HepG2 (cell line): Measurements from ENCODE around the gene TMEM225B. TPM values are rescaled to one million over a fixed set of nuclear protein-coding genes. Genes with fewer than 3 reads are reported as not detected.

Source experiments
- ATAC-seq: fragments of 200-7000 bp; cut with Tn5 transposase; 3 replicates; pipeline ENCODE4 v1.9.1; 2020; ENCODE audit warnings: mild to moderate bottlenecking, moderate library complexity
- BruUV-seq: library from RNA; stranded (reverse); fragments of 400-500 nt; replicated peaks from 2 replicates; lab custom pipeline; 2021; lab: Mats Ljungman, UMichigan
- CTCF ChIA-PET: fragments of 300-600 bp; formaldehyde crosslinking; extraction: SDS; loops from one replicate; lab custom pipeline; 2021; ENCODE audit warnings: low total read pairs, inconsistent platforms, low intra/inter-chr PET ratio; lab: Yijun Ruan, JAX
- POLR2A ChIA-PET: fragments of 350-600 bp; sonication (Branson Sonifier 250); formaldehyde crosslinking; loops from one replicate; lab custom pipeline; 2020; ENCODE audit warnings: antibody characterized with exemption, inconsistent platforms; lab: Yijun Ruan, JAX
- DNase-seq: peaks from one replicate; pipeline ENCODE4 v3.0.0-alpha.2; 2015; ENCODE audit warnings: low spot score
- FAIRE-seq: peaks from 3 replicates; lab custom pipeline; 2011; peaks lifted over from hg19 to GRCh38; lab: Jason Lieb, UNC
- H2AFZ ChIP-seq: one replicate; pipeline ENCODE4 v1.6.1; 2011; ENCODE audit warnings: low read length, inconsistent platforms
- H3K27ac ChIP-seq: fragments of 300-600 bp; 3 replicates; pipeline ENCODE4 v1.8.0; 2011; ENCODE audit warnings: mixed run types, mild to moderate bottlenecking, mixed read lengths, low read length, inconsistent platforms; ENCODE audit not compliant: insufficient read depth; ENCODE audit errors: extremely low read length
- H3K27me3 ChIP-seq, 2 experiments: fragments of 200-600 bp in 1 of 2; 2 replicates in 1 of 2; 3 replicates in 1 of 2; pipeline versions ENCODE4 v1.6.0 to v1.8.0; 2011; ENCODE audit warnings: low read length in 2 of 2, mild to moderate bottlenecking in 2 of 2, moderate library complexity in 2 of 2, inconsistent platforms in 1 of 2; ENCODE audit not compliant: insufficient read depth in 2 of 2, control insufficient read depth in 1 of 2
- H3K36me3 ChIP-seq, 2 experiments: fragments of 200-600 bp in 1 of 2; replicated peaks in 1 of 2; 2 replicates in 1 of 2; 3 replicates in 1 of 2; pipeline versions ENCODE4 v1.5.1 to v1.8.0; 2011; ENCODE audit warnings: low read length in 2 of 2, inconsistent platforms in 1 of 2; ENCODE audit not compliant: insufficient read depth in 2 of 2, control insufficient read depth in 1 of 2
- H3K4me1 ChIP-seq: 2 replicates; pipeline ENCODE4 v1.5.1; 2012; ENCODE audit warnings: low read length, inconsistent platforms; ENCODE audit not compliant: insufficient read depth
- H3K4me2 ChIP-seq: 2 replicates; pipeline ENCODE4 v1.6.0; 2011; ENCODE audit warnings: low read depth, low read length, inconsistent platforms
- H3K4me3 ChIP-seq, 3 experiments: fragments of 200-600 bp in 1 of 3; sonication (generic), shearing (Covaris generic) in 1 of 3; replicated peaks in 1 of 3; 2 replicates each; pipeline ENCODE4 v1.5.1; 2011 to 2016; ENCODE audit warnings: low read length in 3 of 3, inconsistent platforms in 2 of 3, low read depth in 2 of 3, mild to moderate bottlenecking in 2 of 3, control low read depth in 1 of 3, mixed read lengths in 1 of 3; ENCODE audit not compliant: insufficient read depth in 1 of 3
- H3K79me2 ChIP-seq: one replicate; pipeline ENCODE4 v1.6.1; 2011; ENCODE audit warnings: low read length, inconsistent platforms; ENCODE audit not compliant: insufficient read depth
- H3K9ac ChIP-seq: 2 replicates; pipeline ENCODE4 v1.6.0; 2011; ENCODE audit warnings: mild to moderate bottlenecking, low read depth, low read length, inconsistent platforms; ENCODE audit not compliant: insufficient read depth
- H3K9me3 ChIP-seq: 2 replicates; pipeline ENCODE4 v1.5.1; 2012; ENCODE audit warnings: mild to moderate bottlenecking, low read length
- H4K20me1 ChIP-seq: 2 replicates; pipeline ENCODE4 v1.6.0; 2011; ENCODE audit warnings: inconsistent platforms, mild to moderate bottlenecking, low read length, moderate library complexity; ENCODE audit not compliant: insufficient read depth
- MAFF ChIP-seq: IDR thresholded peaks from 2 replicates; pipeline ENCODE4 v1.6.1; 2011; ENCODE audit warnings: low read depth, low read length, improper control_type of control experiment
- MAFK ChIP-seq, 2 experiments: IDR thresholded peaks in 1 of 2; conservative IDR thresholded peaks in 1 of 2; 2 replicates each; pipeline ENCODE4 v1.6.1; 2011; ENCODE audit warnings: improper control_type of control experiment in 2 of 2, low read length in 2 of 2
- RXRA ChIP-seq: sonication (generic); formaldehyde crosslinking; IDR thresholded peaks from 2 replicates; pipeline ENCODE4 v1.5.1; 2020; ENCODE audit warnings: missing genetic modification reagents
- ZNF337 ChIP-seq: sonication (generic); formaldehyde crosslinking; IDR thresholded peaks from 2 replicates; pipeline ENCODE4 v1.5.1; 2020; ENCODE audit warnings: missing genetic modification reagents, low read depth, mild to moderate bottlenecking, borderline replicate concordance
- WGBS: methylation state at CpG from one replicate; pipeline ENCODE4 v1.1.6; 2017; ENCODE audit warnings: low lambda C conversion rate; 5-methylcytosine and 5-hydroxymethylcytosine counted together
- in situ Hi-C: cut with HindIII; loops from 2 replicates; pipeline ENCODE4 v1.10.0; 2017; ENCODE audit warnings: low pct_unique_long_range_greater_than_20kb; ENCODE audit not compliant: extremely low pct_ligation_motif_present
- intact Hi-C: fragments of 100-400 bp; cut with micrococcal nuclease; formaldehyde crosslinking; loops from one replicate; pipeline ENCODE4 v1.10.0; 2022; ENCODE audit not compliant: unreplicated experiment
- polyA plus RNA-seq, 8 experiments: library from polyadenylated mRNA; depleted of rRNA in 3 of 8; stranded (reverse) in 7 of 8; unstranded in 1 of 8; fragments of >200 nt; fragmentation: Illumina TruSeq in 4 of 8; extraction: Trizol in 4 of 8; gene quantifications; 2 replicates each; pipeline versions ENCODE4 v1.2.1 to v1.2.3, GENCODE V29; 2011 to 2016; ENCODE audit warnings: low read depth in 4 of 8, missing spikeins in 1 of 8, mixed read lengths in 1 of 8; ENCODE audit not compliant: insufficient read depth in 1 of 8
- total RNA-seq, 5 experiments: library from RNA; depleted of rRNA; stranded (reverse); fragments of >200 nt; fragmentation: Illumina TruSeq; extraction: Trizol; gene quantifications; 2 replicates each; pipeline ENCODE4 v1.2.3, GENCODE V29; 2016; ENCODE audit warnings: low read depth in 1 of 5
- TF ChIP-seq, protein P1 (sequence below): sonication (generic); formaldehyde crosslinking; IDR thresholded peaks from 2 replicates; pipeline ENCODE4 v1.8.1; 2023; ENCODE audit warnings: mild to moderate bottlenecking, missing genetic modification reagents, borderline replicate concordance
- TF ChIP-seq, protein P2 (sequence below), 2 experiments: IDR thresholded peaks; 2 replicates each; pipeline ENCODE4 v1.6.1; 2011 to 2012; ENCODE audit warnings: low read length in 2 of 2, borderline replicate concordance in 1 of 2, low read depth in 1 of 2, mild to moderate bottlenecking in 1 of 2, moderate library complexity in 1 of 2

TMEM225B gene
- total and polyA plus RNA-seq, 2 of the 13 experiments (the other 11 are each of a cell fraction or from before 2014, with no cell fraction given): 0.78 to 0.95 TPM

DNA sequence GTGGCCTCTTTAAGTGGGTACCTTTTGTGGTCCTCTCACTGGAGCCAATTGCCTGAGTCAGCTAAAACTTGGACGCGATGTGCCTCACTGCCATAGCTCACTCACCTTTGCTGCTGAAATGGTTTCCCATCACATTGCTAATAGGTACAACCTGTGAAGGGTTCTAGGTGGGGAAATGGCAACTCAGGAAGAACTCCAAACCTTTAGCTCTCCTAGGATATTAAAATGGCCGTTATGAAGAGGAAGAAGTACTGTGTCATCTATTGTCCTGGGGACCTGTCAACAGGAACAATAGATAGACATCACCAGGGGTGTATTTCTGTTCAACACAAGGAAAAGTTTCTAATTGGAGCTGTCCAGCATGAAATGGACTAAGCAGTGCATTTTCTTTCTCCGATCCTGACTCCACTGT lies 40.9 kb upstream of the TMEM225B start:
- no peaks in the 10 kb centered on the region for H3K9me3 ChIP-seq
- WGBS: 83% methylated on average over 4 of the region's 4 CpGs
- H3K4me2 ChIP-seq: peak overlapping the region; percentile 88
- peaks cover 5% of the 10 kb centered on the region; the same call in 1 of the 2 replicates for H4K20me1 ChIP-seq
- BruUV-seq: no TSS peak
- TF ChIP-seq MAFF (peak; percentile 96), RXRA (CRISPR knock-in tag) (no peak), MAFK (conservative IDR thresholded peaks at IDR 0.05 in 1 of 2, IDR thresholded peaks at IDR 0.05 in 1 of 2; ENCODE audit: low read length in 2 of 2) (peak; percentile 92 to 97), ZNF337 (CRISPR knock-in tag) (no peak)
- TF ChIP-seq, protein P1, sequence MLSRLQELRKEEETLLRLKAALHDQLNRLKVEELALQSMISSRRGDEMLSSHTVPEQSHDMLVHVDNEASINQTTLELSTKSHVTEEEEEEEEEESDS (CRISPR knock-in tag): no peak
- TF ChIP-seq, protein P2, sequence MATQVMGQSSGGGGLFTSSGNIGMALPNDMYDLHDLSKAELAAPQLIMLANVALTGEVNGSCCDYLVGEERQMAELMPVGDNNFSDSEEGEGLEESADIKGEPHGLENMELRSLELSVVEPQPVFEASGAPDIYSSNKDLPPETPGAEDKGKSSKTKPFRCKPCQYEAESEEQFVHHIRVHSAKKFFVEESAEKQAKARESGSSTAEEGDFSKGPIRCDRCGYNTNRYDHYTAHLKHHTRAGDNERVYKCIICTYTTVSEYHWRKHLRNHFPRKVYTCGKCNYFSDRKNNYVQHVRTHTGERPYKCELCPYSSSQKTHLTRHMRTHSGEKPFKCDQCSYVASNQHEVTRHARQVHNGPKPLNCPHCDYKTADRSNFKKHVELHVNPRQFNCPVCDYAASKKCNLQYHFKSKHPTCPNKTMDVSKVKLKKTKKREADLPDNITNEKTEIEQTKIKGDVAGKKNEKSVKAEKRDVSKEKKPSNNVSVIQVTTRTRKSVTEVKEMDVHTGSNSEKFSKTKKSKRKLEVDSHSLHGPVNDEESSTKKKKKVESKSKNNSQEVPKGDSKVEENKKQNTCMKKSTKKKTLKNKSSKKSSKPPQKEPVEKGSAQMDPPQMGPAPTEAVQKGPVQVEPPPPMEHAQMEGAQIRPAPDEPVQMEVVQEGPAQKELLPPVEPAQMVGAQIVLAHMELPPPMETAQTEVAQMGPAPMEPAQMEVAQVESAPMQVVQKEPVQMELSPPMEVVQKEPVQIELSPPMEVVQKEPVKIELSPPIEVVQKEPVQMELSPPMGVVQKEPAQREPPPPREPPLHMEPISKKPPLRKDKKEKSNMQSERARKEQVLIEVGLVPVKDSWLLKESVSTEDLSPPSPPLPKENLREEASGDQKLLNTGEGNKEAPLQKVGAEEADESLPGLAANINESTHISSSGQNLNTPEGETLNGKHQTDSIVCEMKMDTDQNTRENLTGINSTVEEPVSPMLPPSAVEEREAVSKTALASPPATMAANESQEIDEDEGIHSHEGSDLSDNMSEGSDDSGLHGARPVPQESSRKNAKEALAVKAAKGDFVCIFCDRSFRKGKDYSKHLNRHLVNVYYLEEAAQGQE (IDR thresholded peaks at IDR 0.05; ENCODE audit: borderline replicate concordance in 1 of 2, low read depth in 1 of 2, low read length in 2 of 2): peak in 1 of 2 experiments; percentile 87
- peak overlapping the region; percentile 87 to 99 (median 98); a peak in 5 of 6 replicates for H3K4me3 ChIP-seq
- H3K9ac ChIP-seq: peak overlapping the region; percentile 100
- peaks cover 46% of the 10 kb centered on the region for H3K79me2 ChIP-seq
- no peak for FAIRE-seq
- H3K4me1 ChIP-seq: peaks cover 42% of the 10 kb centered on the region
- intact Hi-C loops: loop anchor here (5.0 kb wide), 1 partner anchor 55 kb away; the partner anchor contains the start of genes ZKSCAN5 and ZNF394
- ATAC-seq: no peak
- peak overlapping the region; percentile 95 for H3K27ac ChIP-seq
- DNase-seq: no peak
- no peaks in the 10 kb centered on the region; a peak in 1 of 5 replicates for H3K27me3 ChIP-seq
- in situ Hi-C loops: no loop called here
- H2AFZ ChIP-seq: no peak overlapping the region
- POLR2A ChIA-PET: interaction anchor here (0.6 to 3.6 kb wide), 5 partner anchors 23 to 373 kb away, joined by 3 to 42 read pairs (median 13); partner anchors contain the start of genes ZKSCAN5 and ZNF394
- peaks cover 11 to 35% of the 10 kb centered on the region in 2 experiments for H3K36me3 ChIP-seq
- CTCF ChIA-PET: no interaction called here
